ENCODE data around the gene CSRNP3. TPM values are rescaled to one million over a fixed set of nuclear protein-coding genes. Genes with fewer than 3 reads are reported as not detected.

CSRNP3 gene
- total and polyA plus RNA-seq, 4 donors = 0.18 to 2.2 (median 2.0) TPM

DNA sequence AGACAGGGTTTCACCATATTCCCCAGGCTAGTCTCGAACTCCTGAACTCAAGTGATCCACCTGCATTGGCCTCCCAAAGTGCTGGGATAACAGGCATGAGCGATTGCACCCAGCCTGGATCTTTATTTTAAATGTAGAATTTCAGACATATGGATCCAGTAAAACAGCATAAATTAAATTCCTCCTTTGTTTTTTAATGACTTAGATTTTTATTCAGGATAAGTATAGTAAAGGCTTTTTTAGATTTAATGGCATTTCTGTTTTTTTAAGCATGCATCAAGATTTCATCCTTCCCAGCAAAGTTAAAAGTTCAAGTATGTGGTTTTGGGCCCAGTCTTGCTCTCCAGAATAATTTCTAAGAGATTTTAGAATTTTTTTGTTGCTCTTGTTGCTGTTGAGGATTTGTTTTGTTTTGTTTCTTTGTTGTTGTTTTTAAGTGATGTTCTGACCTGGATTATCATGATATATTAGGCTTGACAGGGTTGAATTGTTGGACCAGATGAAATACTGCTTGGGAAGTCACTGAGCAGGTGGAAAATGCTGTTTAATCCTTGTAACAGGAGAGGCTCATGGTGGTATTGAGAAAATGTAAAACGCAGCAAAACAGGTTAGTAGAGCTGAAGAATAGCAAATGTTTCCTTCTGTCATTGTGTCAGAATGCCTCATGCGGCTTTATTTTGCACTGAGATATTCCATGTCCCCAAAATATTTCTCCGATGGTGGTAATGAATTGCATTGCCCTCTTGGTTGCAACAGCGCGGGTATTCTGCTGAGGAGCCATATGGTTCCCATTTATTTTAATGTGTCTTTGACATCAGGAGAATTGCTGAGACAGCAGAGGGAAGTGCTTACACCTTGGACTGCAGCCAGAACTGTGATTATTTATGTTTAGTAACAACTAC is 176.7 kb downstream of the CSRNP3 start:
- H3K36me3 ChIP-seq (ENCODE audit: control insufficient read depth in 4 of 4, insufficient read depth in 3 of 4, low read depth in 1 of 4, low read length in 3 of 4) = no peaks in the 10 kb centered on the region
- TF ChIP-seq FOXA2 (IDR thresholded peaks at IDR 0.05) (no peak), SP1 (IDR thresholded peaks at IDR 0.05) (no peak), NR2F2 (IDR thresholded peaks at IDR 0.05) (no peak), YY1 (IDR thresholded peaks at IDR 0.05) (no peak), RAD21 (IDR thresholded peaks at IDR 0.05) (no peak), EGR1 (IDR thresholded peaks at IDR 0.05; ENCODE audit: low read depth in 2 of 2) (no peak), JUND (IDR thresholded peaks at IDR 0.05) (no peak), GABPA (IDR thresholded peaks at IDR 0.05 in 1 of 2, conservative IDR thresholded peaks at IDR 0.05 in 1 of 2) (no peak), RXRA (IDR thresholded peaks at IDR 0.05) (no peak), HNF4G (IDR thresholded peaks at IDR 0.05) (no peak), TAF1 (conservative IDR thresholded peaks at IDR 0.05) (no peak), FOXA1 (IDR thresholded peaks at IDR 0.05) (no peak)
- TF ChIP-seq, protein P1, sequence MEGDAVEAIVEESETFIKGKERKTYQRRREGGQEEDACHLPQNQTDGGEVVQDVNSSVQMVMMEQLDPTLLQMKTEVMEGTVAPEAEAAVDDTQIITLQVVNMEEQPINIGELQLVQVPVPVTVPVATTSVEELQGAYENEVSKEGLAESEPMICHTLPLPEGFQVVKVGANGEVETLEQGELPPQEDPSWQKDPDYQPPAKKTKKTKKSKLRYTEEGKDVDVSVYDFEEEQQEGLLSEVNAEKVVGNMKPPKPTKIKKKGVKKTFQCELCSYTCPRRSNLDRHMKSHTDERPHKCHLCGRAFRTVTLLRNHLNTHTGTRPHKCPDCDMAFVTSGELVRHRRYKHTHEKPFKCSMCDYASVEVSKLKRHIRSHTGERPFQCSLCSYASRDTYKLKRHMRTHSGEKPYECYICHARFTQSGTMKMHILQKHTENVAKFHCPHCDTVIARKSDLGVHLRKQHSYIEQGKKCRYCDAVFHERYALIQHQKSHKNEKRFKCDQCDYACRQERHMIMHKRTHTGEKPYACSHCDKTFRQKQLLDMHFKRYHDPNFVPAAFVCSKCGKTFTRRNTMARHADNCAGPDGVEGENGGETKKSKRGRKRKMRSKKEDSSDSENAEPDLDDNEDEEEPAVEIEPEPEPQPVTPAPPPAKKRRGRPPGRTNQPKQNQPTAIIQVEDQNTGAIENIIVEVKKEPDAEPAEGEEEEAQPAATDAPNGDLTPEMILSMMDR (IDR thresholded peaks at IDR 0.05; ENCODE audit: low read depth, low read length, missing input control) = no peak
- TF ChIP-seq, protein P2, sequence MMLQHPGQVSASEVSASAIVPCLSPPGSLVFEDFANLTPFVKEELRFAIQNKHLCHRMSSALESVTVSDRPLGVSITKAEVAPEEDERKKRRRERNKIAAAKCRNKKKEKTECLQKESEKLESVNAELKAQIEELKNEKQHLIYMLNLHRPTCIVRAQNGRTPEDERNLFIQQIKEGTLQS (IDR thresholded peaks at IDR 0.05) = no peak
- TF ChIP-seq, protein P3, sequence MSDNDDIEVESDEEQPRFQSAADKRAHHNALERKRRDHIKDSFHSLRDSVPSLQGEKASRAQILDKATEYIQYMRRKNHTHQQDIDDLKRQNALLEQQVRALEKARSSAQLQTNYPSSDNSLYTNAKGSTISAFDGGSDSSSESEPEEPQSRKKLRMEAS (IDR thresholded peaks at IDR 0.05) = no peak
- TF ChIP-seq, protein P4, sequence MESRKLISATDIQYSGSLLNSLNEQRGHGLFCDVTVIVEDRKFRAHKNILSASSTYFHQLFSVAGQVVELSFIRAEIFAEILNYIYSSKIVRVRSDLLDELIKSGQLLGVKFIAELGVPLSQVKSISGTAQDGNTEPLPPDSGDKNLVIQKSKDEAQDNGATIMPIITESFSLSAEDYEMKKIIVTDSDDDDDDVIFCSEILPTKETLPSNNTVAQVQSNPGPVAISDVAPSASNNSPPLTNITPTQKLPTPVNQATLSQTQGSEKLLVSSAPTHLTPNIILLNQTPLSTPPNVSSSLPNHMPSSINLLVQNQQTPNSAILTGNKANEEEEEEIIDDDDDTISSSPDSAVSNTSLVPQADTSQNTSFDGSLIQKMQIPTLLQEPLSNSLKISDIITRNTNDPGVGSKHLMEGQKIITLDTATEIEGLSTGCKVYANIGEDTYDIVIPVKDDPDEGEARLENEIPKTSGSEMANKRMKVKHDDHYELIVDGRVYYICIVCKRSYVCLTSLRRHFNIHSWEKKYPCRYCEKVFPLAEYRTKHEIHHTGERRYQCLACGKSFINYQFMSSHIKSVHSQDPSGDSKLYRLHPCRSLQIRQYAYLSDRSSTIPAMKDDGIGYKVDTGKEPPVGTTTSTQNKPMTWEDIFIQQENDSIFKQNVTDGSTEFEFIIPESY (IDR thresholded peaks at IDR 0.05) = no peak
- TF ChIP-seq, protein P5, sequence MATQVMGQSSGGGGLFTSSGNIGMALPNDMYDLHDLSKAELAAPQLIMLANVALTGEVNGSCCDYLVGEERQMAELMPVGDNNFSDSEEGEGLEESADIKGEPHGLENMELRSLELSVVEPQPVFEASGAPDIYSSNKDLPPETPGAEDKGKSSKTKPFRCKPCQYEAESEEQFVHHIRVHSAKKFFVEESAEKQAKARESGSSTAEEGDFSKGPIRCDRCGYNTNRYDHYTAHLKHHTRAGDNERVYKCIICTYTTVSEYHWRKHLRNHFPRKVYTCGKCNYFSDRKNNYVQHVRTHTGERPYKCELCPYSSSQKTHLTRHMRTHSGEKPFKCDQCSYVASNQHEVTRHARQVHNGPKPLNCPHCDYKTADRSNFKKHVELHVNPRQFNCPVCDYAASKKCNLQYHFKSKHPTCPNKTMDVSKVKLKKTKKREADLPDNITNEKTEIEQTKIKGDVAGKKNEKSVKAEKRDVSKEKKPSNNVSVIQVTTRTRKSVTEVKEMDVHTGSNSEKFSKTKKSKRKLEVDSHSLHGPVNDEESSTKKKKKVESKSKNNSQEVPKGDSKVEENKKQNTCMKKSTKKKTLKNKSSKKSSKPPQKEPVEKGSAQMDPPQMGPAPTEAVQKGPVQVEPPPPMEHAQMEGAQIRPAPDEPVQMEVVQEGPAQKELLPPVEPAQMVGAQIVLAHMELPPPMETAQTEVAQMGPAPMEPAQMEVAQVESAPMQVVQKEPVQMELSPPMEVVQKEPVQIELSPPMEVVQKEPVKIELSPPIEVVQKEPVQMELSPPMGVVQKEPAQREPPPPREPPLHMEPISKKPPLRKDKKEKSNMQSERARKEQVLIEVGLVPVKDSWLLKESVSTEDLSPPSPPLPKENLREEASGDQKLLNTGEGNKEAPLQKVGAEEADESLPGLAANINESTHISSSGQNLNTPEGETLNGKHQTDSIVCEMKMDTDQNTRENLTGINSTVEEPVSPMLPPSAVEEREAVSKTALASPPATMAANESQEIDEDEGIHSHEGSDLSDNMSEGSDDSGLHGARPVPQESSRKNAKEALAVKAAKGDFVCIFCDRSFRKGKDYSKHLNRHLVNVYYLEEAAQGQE (IDR thresholded peaks at IDR 0.05) = no peak
- no peak overlapping the region for H3K4me3 ChIP-seq (ENCODE audit: low read depth in 1 of 3, low read length in 3 of 3)
- no peak for DNase-seq (ENCODE audit: low spot score)
- H3K9me3 ChIP-seq (ENCODE audit: control insufficient read depth in 4 of 4, low read length in 3 of 4) = peaks cover 0 to 3% (median 0%) of the 10 kb centered on the region in 4 donors
- 80% methylated on average over 7 of the region's 7 CpGs for WGBS
- H3K27ac ChIP-seq (ENCODE audit: low read depth in 1 of 2, low read length in 2 of 2) = no peak overlapping the region
- H3K9ac ChIP-seq (ENCODE audit: low read depth in 1 of 2, low read length in 2 of 2) = no peak overlapping the region
- H3K27me3 ChIP-seq (ENCODE audit: control insufficient read depth in 4 of 4, insufficient read depth in 4 of 4, low read length in 3 of 4) = no peaks in the 10 kb centered on the region
- H3K4me1 ChIP-seq (ENCODE audit: control insufficient read depth in 4 of 4, insufficient read depth in 4 of 4, low read length in 3 of 4) = no peaks in the 10 kb centered on the region

Data from liver (tissue), 9 donors.